Esophagus squamous epithelium (tissue), 4 donors: Measurements from ENCODE around the gene SNCB.

ENCODE experiments used
- CTCF ChIP-seq, 6 experiments: fragments of 450-650 bp in 4 of 6; fragments of 200-600 bp in 2 of 6; sonication (generic) in 2 of 6; IDR thresholded peaks; one replicate each; pipeline ENCODE4 v1.5.1; 2016 to 2019; ENCODE audit warnings: antibody characterized with exemption in 6 of 6, mild to moderate bottlenecking in 4 of 6, moderate library complexity in 4 of 6
- POLR2A ChIP-seq, 4 donors: fragments of 450-650 bp; IDR thresholded peaks; one replicate each; pipeline ENCODE4 v1.6.1; 2017; ENCODE audit warnings: antibody characterized with exemption in 4 of 4, mild to moderate bottlenecking in 4 of 4, moderate library complexity in 3 of 4

GRCh38 chr5:176673651-176674583 is 43.6 kb upstream of the SNCB start:
- TF ChIP-seq CTCF (IDR thresholded peaks at IDR 0.05) (no peak), POLR2A (IDR thresholded peaks at IDR 0.05) (no peak)
